Measurements from ENCODE around the gene RACK1. TPM values are rescaled to one million over a fixed set of nuclear protein-coding genes. Genes with fewer than 3 reads are reported as not detected.
A peak's percentile ranks its signal among the peaks of the same experiment; 100 is the strongest.
"Not testable (repeated sequence)": the region's sequence is repeated elsewhere in the genome, so short reads cannot be mapped to it uniquely, and the experiment has no call there.

RACK1 gene
- total RNA-seq, 1 donor from 2014 or later = 1,656 TPM

DNA sequence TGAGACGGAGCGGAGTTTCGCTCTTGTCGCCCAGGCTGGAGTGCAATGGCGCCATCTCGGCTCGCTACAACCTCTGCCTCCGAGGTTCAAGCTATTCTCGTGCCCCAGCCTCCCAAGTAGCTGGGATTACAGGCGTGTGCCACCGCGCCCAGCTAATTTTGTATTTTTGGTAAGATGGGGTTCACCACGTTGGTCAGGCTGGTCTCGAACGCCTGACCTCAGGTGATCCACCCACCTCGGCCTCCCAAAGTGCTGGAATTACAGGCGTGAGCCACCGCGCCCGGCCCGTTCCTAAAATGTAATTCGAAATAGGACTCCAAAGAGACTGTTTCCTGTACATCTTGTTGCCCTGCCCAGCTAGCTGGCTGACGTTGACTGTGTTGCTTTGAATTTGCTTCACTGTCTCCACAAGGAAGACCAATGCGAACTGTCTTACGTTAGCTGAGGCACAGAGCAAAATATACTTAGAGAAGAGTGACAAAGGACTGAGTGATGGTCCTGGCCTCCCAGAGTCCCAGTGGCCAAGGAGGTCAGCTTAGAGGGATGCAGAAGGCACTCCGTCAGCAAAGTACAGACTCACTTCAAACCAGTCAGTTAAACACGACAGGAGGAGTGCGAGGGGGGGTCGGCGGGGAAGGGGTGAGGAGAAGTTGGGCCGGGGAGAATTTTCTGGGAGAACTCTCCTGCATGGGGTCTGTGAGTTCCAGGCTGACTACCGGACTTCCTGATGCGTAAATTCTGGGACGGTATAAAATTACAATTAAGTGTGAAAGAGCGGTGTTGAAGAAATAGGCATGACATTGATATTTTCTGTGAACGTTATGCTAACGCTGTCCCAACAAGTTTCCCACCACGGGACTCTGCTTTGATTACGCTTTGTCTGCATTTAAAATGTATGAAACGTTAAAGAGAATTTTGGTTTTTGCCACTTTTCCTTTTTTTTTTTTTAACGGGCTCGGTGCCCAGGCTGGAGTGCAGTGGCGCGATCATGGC lies 27.4 kb downstream of the RACK1 start:
- TF ChIP-seq, protein P1, sequence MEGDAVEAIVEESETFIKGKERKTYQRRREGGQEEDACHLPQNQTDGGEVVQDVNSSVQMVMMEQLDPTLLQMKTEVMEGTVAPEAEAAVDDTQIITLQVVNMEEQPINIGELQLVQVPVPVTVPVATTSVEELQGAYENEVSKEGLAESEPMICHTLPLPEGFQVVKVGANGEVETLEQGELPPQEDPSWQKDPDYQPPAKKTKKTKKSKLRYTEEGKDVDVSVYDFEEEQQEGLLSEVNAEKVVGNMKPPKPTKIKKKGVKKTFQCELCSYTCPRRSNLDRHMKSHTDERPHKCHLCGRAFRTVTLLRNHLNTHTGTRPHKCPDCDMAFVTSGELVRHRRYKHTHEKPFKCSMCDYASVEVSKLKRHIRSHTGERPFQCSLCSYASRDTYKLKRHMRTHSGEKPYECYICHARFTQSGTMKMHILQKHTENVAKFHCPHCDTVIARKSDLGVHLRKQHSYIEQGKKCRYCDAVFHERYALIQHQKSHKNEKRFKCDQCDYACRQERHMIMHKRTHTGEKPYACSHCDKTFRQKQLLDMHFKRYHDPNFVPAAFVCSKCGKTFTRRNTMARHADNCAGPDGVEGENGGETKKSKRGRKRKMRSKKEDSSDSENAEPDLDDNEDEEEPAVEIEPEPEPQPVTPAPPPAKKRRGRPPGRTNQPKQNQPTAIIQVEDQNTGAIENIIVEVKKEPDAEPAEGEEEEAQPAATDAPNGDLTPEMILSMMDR (IDR thresholded peaks at IDR 0.05; ENCODE audit: insufficient read depth, low read depth, low read length) = no peak
- TF ChIP-seq EZH2 (IDR thresholded peaks at IDR 0.05; ENCODE audit: insufficient read depth, low read length) = no peak
- H3K27ac ChIP-seq (ENCODE audit: low read depth, low read length) = no peak overlapping the region
- Mint-ChIP-seq H3K27me3 (ENCODE audit: low read depth, unreplicated experiment) (peaks cover 9% of the 10 kb centered on the region), H3K27ac (ENCODE audit: unreplicated experiment) (no peak overlapping the region), H3K4me1 (ENCODE audit: low read depth, unreplicated experiment) (peaks cover 4% of the 10 kb centered on the region), H3K36me3 (ENCODE audit: low read depth, unreplicated experiment) (no peaks in the 10 kb centered on the region), H3K9me3 (ENCODE audit: unreplicated experiment) (no peaks in the 10 kb centered on the region), H3K4me3 (ENCODE audit: unreplicated experiment) (no peak overlapping the region)
- H3K4me1 ChIP-seq (ENCODE audit: insufficient read depth, low read length) = peaks cover 10% of the 10 kb centered on the region
- H3K9me3 ChIP-seq (ENCODE audit: insufficient read depth, low read depth, low read length) = no peaks in the 10 kb centered on the region
- H3K4me3 ChIP-seq (ENCODE audit: insufficient read depth, low read depth, low read length) = peak overlapping the region; percentile 39
- no peaks in the 10 kb centered on the region for H3K36me3 ChIP-seq (ENCODE audit: insufficient read depth, low read length)
- FAIRE-seq = no peak
- H3K79me2 ChIP-seq (ENCODE audit: insufficient read depth, low read length) = no peaks in the 10 kb centered on the region
- H3K27me3 ChIP-seq (ENCODE audit: insufficient read depth, low read length) = peaks cover 5% of the 10 kb centered on the region
- peak overlapping the region; percentile 44 for H2AFZ ChIP-seq (ENCODE audit: low read depth, low read length)
- no peak overlapping the region for H3K9ac ChIP-seq (ENCODE audit: low read length)
- peak overlapping the region; percentile 75 for H3K4me2 ChIP-seq (ENCODE audit: low read length)
- no peak for DNase-seq (ENCODE audit: low read depth)
- H4K20me1 ChIP-seq (ENCODE audit: insufficient read depth, low read length) = peaks cover 5% of the 10 kb centered on the region

DNA sequence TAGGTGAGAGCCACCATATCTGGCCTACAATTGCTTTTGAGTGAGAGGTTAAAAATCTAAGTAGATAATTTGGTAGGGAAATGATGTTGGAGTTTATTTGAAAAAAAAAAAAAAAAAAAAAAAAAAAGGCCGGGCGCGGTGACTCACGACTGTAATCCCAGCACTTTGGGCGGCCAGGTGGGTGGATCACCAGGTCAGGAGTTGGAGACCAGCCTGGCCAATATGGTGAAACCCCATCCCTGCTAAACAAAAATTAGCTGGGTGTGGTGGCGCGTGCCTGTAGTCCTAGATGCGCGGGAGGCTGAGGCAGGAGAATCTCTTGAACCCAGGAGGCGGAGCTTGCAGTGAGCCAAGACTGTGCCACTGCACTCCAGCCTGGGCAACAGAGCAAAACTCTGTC lies 29.5 kb downstream of the RACK1 start:
- H3K4me1 ChIP-seq (ENCODE audit: insufficient read depth, low read length); H3K79me2 ChIP-seq (ENCODE audit: insufficient read depth, low read length); H3K4me3 ChIP-seq (ENCODE audit: insufficient read depth, low read depth, low read length); H3K27me3 ChIP-seq (ENCODE audit: insufficient read depth, low read length); H3K36me3 ChIP-seq (ENCODE audit: insufficient read depth, low read length); H3K27ac Mint-ChIP-seq (ENCODE audit: unreplicated experiment); H4K20me1 ChIP-seq (ENCODE audit: insufficient read depth, low read length); H3K9me3 Mint-ChIP-seq (ENCODE audit: unreplicated experiment); H3K9ac ChIP-seq (ENCODE audit: low read length); H3K4me2 ChIP-seq (ENCODE audit: low read length); H3K4me1 Mint-ChIP-seq (ENCODE audit: low read depth, unreplicated experiment); DNase-seq (ENCODE audit: low read depth); H3K36me3 Mint-ChIP-seq (ENCODE audit: low read depth, unreplicated experiment); H3K27ac ChIP-seq (ENCODE audit: low read depth, low read length); H3K9me3 ChIP-seq (ENCODE audit: insufficient read depth, low read depth, low read length); H3K4me3 Mint-ChIP-seq (ENCODE audit: unreplicated experiment); FAIRE-seq; H2AFZ ChIP-seq (ENCODE audit: low read depth, low read length); H3K27me3 Mint-ChIP-seq (ENCODE audit: low read depth, unreplicated experiment): not testable (repeated sequence)

DNA sequence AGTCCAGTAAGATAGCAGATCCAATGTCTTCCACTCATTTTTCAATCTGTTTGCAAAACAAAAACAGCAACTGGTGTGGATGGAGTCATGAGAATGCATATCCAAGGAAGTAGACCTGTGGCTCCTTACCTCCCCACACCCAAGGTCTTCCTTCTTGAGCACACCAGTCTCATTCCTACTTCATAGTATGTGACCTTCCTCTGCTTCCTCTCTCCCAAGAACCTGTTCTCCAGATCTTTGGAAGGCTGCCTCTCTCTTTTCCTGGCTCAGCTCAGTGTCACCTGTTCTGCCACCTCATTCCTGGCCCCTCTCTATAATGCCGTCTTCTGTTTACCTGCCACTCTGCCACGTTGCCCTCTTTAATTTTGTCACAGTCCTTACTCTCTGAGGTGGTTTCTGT lies 30.8 kb downstream of the RACK1 start:
- no peak for DNase-seq (ENCODE audit: low read depth)
- Histone ChIP-seq H3K36me3 (ENCODE audit: insufficient read depth, low read length) (no peaks in the 10 kb centered on the region), H3K27me3 (ENCODE audit: insufficient read depth, low read length) (peaks cover 8% of the 10 kb centered on the region), H4K20me1 (ENCODE audit: insufficient read depth, low read length) (peaks cover 4% of the 10 kb centered on the region), H3K9ac (ENCODE audit: low read length) (no peak overlapping the region), H2AFZ (ENCODE audit: low read depth, low read length) (no peak overlapping the region), H3K4me3 (ENCODE audit: insufficient read depth, low read depth, low read length) (no peak overlapping the region), H3K9me3 (ENCODE audit: insufficient read depth, low read depth, low read length) (no peaks in the 10 kb centered on the region), H3K27ac (ENCODE audit: low read depth, low read length) (no peak overlapping the region), H3K4me1 (ENCODE audit: insufficient read depth, low read length) (peaks cover 8% of the 10 kb centered on the region), H3K79me2 (ENCODE audit: insufficient read depth, low read length) (no peaks in the 10 kb centered on the region), H3K4me2 (ENCODE audit: low read length) (no peak overlapping the region)
- peaks cover 9% of the 10 kb centered on the region for H3K27me3 Mint-ChIP-seq (ENCODE audit: low read depth, unreplicated experiment)
- peak overlapping the region; percentile 24 for H3K4me3 Mint-ChIP-seq (ENCODE audit: unreplicated experiment)
- FAIRE-seq = no peak
- TF ChIP-seq EZH2 (IDR thresholded peaks at IDR 0.05; ENCODE audit: insufficient read depth, low read length) = no peak
- TF ChIP-seq, protein P1 (IDR thresholded peaks at IDR 0.05; ENCODE audit: insufficient read depth, low read depth, low read length) = no peak
- H3K9me3 Mint-ChIP-seq (ENCODE audit: unreplicated experiment) = no peaks in the 10 kb centered on the region
- H3K27ac Mint-ChIP-seq (ENCODE audit: unreplicated experiment) = no peak overlapping the region
- peaks cover 4% of the 10 kb centered on the region for H3K4me1 Mint-ChIP-seq (ENCODE audit: low read depth, unreplicated experiment)
- H3K36me3 Mint-ChIP-seq (ENCODE audit: low read depth, unreplicated experiment) = no peaks in the 10 kb centered on the region

All from astrocyte (in vitro differentiated cells and primary cell).